Measurements from ENCODE around the gene CHCHD10.

The CHCHD10 gene

GRCh38 chr22:23803001-23803819 is 35.4 kb upstream of the CHCHD10 start:
- Histone ChIP-seq H3K9me3 (replicated peaks in 1 of 2; ENCODE audit: control insufficient read depth in 2 of 2, insufficient read depth in 1 of 2, low read depth in 1 of 2, low read length in 2 of 2) (no peaks in the 10 kb centered on the region), H2AK5ac (ENCODE audit: low read depth, low read length) (no peak overlapping the region), H3K36me3 (replicated peaks in 1 of 2; ENCODE audit: control insufficient read depth in 2 of 2, insufficient read depth in 2 of 2, low read length in 2 of 2) (peaks cover 60 to 88% of the 10 kb centered on the region in 2 donors), H2BK120ac (ENCODE audit: low read depth, low read length) (no peak overlapping the region), H2BK12ac (ENCODE audit: low read length) (no peak overlapping the region), H3K27me3 (ENCODE audit: control insufficient read depth in 3 of 3, insufficient read depth in 3 of 3, low read depth in 1 of 3, low read length in 3 of 3) (no peaks in the 10 kb centered on the region), H3K79me1 (ENCODE audit: low read depth, low read length) (peaks cover 4% of the 10 kb centered on the region), H2BK15ac (ENCODE audit: low read length) (no peak overlapping the region), H2AFZ (ENCODE audit: low read length) (no peak overlapping the region), H4K8ac (ENCODE audit: low read depth, low read length) (no peak overlapping the region), H3K14ac (ENCODE audit: low read length) (no peak overlapping the region), H3K18ac (ENCODE audit: low read length) (no peak overlapping the region), H3K4ac (ENCODE audit: low read length) (no peak overlapping the region), H3K9ac (ENCODE audit: low read depth, low read length, poor library complexity) (no peak overlapping the region), H2BK5ac (ENCODE audit: low read length) (no peak overlapping the region), H3K4me3 (ENCODE audit: low read length in 2 of 2) (peak overlapping the region in 1 of 2 donors; percentile 42), H3K27ac (replicated peaks; ENCODE audit: low read length) (no peak overlapping the region), H4K91ac (ENCODE audit: low read depth, low read length, poor library complexity) (no peak overlapping the region), H3K4me2 (ENCODE audit: insufficient read depth, low read length, poor library complexity, severe bottlenecking) (no peak overlapping the region), H3K4me1 (ENCODE audit: control insufficient read depth in 2 of 2, insufficient read depth in 1 of 2, low read depth in 1 of 2, low read length in 2 of 2) (no peaks in the 10 kb centered on the region), H3K23ac (ENCODE audit: low read depth, low read length, poor library complexity) (peak overlapping the region; percentile 83)
- no CpG with 5 or more reads among the region's 21 CpGs for WGBS, 2 donors (ENCODE audit: extremely low coverage in 2 of 2, insufficient read length in 2 of 2, insufficient replicate concordance in 1 of 2)
- no peak for DNase-seq (ENCODE audit: low spot score)

DNA sequence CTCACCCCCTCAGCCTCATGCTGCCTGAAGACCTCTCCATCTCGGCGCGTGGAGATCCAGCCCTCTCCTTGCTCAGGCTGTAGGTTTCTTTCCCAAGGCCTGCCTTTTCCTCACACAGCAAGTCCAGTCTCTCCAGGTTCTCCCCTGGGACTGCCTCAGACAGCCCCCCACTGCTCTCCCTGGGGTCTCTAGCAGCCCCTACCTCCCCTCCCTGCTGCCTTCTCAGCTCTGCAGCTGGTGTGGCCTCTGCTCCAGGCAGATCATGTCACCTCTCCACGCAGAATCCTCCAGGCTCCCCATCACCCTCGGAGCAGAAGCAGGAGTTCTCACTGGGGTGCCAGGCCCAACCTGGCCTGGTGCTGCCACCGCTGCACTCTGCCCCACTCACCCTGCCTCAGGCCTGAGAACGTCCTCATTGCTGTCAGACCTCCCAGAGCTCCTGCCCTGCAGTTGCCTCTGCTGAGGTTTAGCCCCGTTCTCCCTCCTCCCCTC is 34.2 kb upstream of the CHCHD10 start:
- Histone ChIP-seq H3K14ac (ENCODE audit: low read length) (no peak overlapping the region), H2AFZ (ENCODE audit: low read length) (no peak overlapping the region), H3K9ac (ENCODE audit: low read depth, low read length, poor library complexity) (no peak overlapping the region), H2AK5ac (ENCODE audit: low read depth, low read length) (no peak overlapping the region), H3K79me1 (ENCODE audit: low read depth, low read length) (peaks cover 4% of the 10 kb centered on the region), H2BK120ac (ENCODE audit: low read depth, low read length) (no peak overlapping the region), H3K18ac (ENCODE audit: low read length) (no peak overlapping the region), H4K91ac (ENCODE audit: low read depth, low read length, poor library complexity) (no peak overlapping the region), H3K4ac (ENCODE audit: low read length) (no peak overlapping the region), H3K4me3 (ENCODE audit: low read length in 2 of 2) (no peak overlapping the region), H2BK5ac (ENCODE audit: low read length) (no peak overlapping the region), H3K27ac (replicated peaks; ENCODE audit: low read length) (no peak overlapping the region), H4K8ac (ENCODE audit: low read depth, low read length) (no peak overlapping the region), H2BK12ac (ENCODE audit: low read length) (no peak overlapping the region), H3K9me3 (replicated peaks in 1 of 2; ENCODE audit: control insufficient read depth in 2 of 2, insufficient read depth in 1 of 2, low read depth in 1 of 2, low read length in 2 of 2) (no peaks in the 10 kb centered on the region), H3K27me3 (ENCODE audit: control insufficient read depth in 3 of 3, insufficient read depth in 3 of 3, low read depth in 1 of 3, low read length in 3 of 3) (no peaks in the 10 kb centered on the region), H3K4me1 (ENCODE audit: control insufficient read depth in 2 of 2, insufficient read depth in 1 of 2, low read depth in 1 of 2, low read length in 2 of 2) (no peaks in the 10 kb centered on the region), H3K4me2 (ENCODE audit: insufficient read depth, low read length, poor library complexity, severe bottlenecking) (no peak overlapping the region), H3K23ac (ENCODE audit: low read depth, low read length, poor library complexity) (no peak overlapping the region), H2BK15ac (ENCODE audit: low read length) (no peak overlapping the region), H3K36me3 (replicated peaks in 1 of 2; ENCODE audit: control insufficient read depth in 2 of 2, insufficient read depth in 2 of 2, low read length in 2 of 2) (peaks cover 63 to 88% of the 10 kb centered on the region in 2 donors)
- no CpG with 5 or more reads among the region's 8 CpGs for WGBS, 2 donors (ENCODE audit: extremely low coverage in 2 of 2, insufficient read length in 2 of 2, insufficient replicate concordance in 1 of 2)
- no peak for DNase-seq (ENCODE audit: low spot score)

- no CpG with 5 or more reads among the region's 11 CpGs for WGBS, 2 donors (ENCODE audit: extremely low coverage in 2 of 2, insufficient read length in 2 of 2, insufficient replicate concordance in 1 of 2)
- no peak overlapping the region for H3K14ac ChIP-seq (ENCODE audit: low read length)
- H2BK120ac ChIP-seq (ENCODE audit: low read depth, low read length) = no peak overlapping the region
- H4K91ac ChIP-seq (ENCODE audit: low read depth, low read length, poor library complexity) = no peak overlapping the region
- H3K4me2 ChIP-seq (ENCODE audit: insufficient read depth, low read length, poor library complexity, severe bottlenecking) = no peak overlapping the region
- H4K8ac ChIP-seq (ENCODE audit: low read depth, low read length) = no peak overlapping the region
- DNase-seq (ENCODE audit: low spot score) = no peak
- H2BK5ac ChIP-seq (ENCODE audit: low read length) = no peak overlapping the region
- H2AK5ac ChIP-seq (ENCODE audit: low read depth, low read length) = no peak overlapping the region
- no peak overlapping the region for H3K27ac ChIP-seq (replicated peaks; ENCODE audit: low read length)
- no peaks in the 10 kb centered on the region for H3K27me3 ChIP-seq (ENCODE audit: control insufficient read depth in 3 of 3, insufficient read depth in 3 of 3, low read depth in 1 of 3, low read length in 3 of 3)
- H3K36me3 ChIP-seq (replicated peaks in 1 of 2; ENCODE audit: control insufficient read depth in 2 of 2, insufficient read depth in 2 of 2, low read length in 2 of 2) = peaks cover 66 to 87% of the 10 kb centered on the region in 2 donors
- no peak overlapping the region for H2BK15ac ChIP-seq (ENCODE audit: low read length)
- H2AFZ ChIP-seq (ENCODE audit: low read length) = no peak overlapping the region
- H3K9me3 ChIP-seq (replicated peaks in 1 of 2; ENCODE audit: control insufficient read depth in 2 of 2, insufficient read depth in 1 of 2, low read depth in 1 of 2, low read length in 2 of 2) = no peaks in the 10 kb centered on the region
- no peak overlapping the region for H2BK12ac ChIP-seq (ENCODE audit: low read length)
- H3K9ac ChIP-seq (ENCODE audit: low read depth, low read length, poor library complexity) = peak overlapping the region; percentile 30
- no peak overlapping the region for H3K23ac ChIP-seq (ENCODE audit: low read depth, low read length, poor library complexity)
- no peak overlapping the region for H3K4me3 ChIP-seq (ENCODE audit: low read length in 2 of 2)
- peaks cover 4% of the 10 kb centered on the region for H3K79me1 ChIP-seq (ENCODE audit: low read depth, low read length)
- H3K4ac ChIP-seq (ENCODE audit: low read length) = no peak overlapping the region
- H3K4me1 ChIP-seq (ENCODE audit: control insufficient read depth in 2 of 2, insufficient read depth in 1 of 2, low read depth in 1 of 2, low read length in 2 of 2) = no peaks in the 10 kb centered on the region
- no peak overlapping the region for H3K18ac ChIP-seq (ENCODE audit: low read length)
These were observed 33.6 kb upstream of the CHCHD10 start for GRCh38 chr22:23801238-23801821.
